Measurements from ENCODE around the gene TCP11.

Gene TCP11

GRCh38 chr6:35070111-35070510, 71.0 kb downstream of the TCP11 start:
- Histone ChIP-seq H3K4me3 (ENCODE audit: low read length, poor library complexity, severe bottlenecking) (no peak overlapping the region), H2AFZ (ENCODE audit: low read length) (no peak overlapping the region), H3K79me2 (ENCODE audit: insufficient read depth, low read length) (no peaks in the 10 kb centered on the region), H3K9me2 (replicated peaks; ENCODE audit: low read depth, low read length) (no peaks in the 10 kb centered on the region), H4K20me1 (ENCODE audit: insufficient read depth, low read length, poor library complexity, severe bottlenecking) (no peaks in the 10 kb centered on the region), H3K36me3 (ENCODE audit: insufficient read depth, low read length) (no peaks in the 10 kb centered on the region), H3F3A (ENCODE audit: low read depth) (no peaks in the 10 kb centered on the region), H3K9ac (ENCODE audit: low read depth, low read length, poor library complexity, severe bottlenecking) (no peak overlapping the region), H3K27me3 (ENCODE audit: insufficient read depth, low read length, poor library complexity, severe bottlenecking) (no peaks in the 10 kb centered on the region), H3K4me1 (ENCODE audit: insufficient read depth, low read length, poor library complexity, severe bottlenecking) (no peaks in the 10 kb centered on the region), H3K9me3 (ENCODE audit: insufficient read depth, low read depth, low read length) (no peaks in the 10 kb centered on the region), H3K4me2 (ENCODE audit: low read depth, low read length, poor library complexity, severe bottlenecking) (no peak overlapping the region)
- no peak for TF ChIP-seq CTCF (conservative IDR thresholded peaks at IDR 0.05; ENCODE audit: low read length)
- TF ChIP-seq EZH2phosphoT487 (IDR thresholded peaks at IDR 0.05; ENCODE audit: borderline replicate concordance), result no peak

- H3K9me2 ChIP-seq (replicated peaks; ENCODE audit: low read depth, low read length), result no peaks in the 10 kb centered on the region
- peaks cover 6% of the 10 kb centered on the region for H3K4me1 ChIP-seq (ENCODE audit: insufficient read depth, low read length, poor library complexity, severe bottlenecking)
- no peaks in the 10 kb centered on the region for H3K9me3 ChIP-seq (ENCODE audit: insufficient read depth, low read depth, low read length)
- no peak overlapping the region for H3K4me3 ChIP-seq (ENCODE audit: low read length, poor library complexity, severe bottlenecking)
- H3F3A ChIP-seq (ENCODE audit: low read depth), result no peaks in the 10 kb centered on the region
- H2AFZ ChIP-seq (ENCODE audit: low read length), result no peak overlapping the region
- H3K9ac ChIP-seq (ENCODE audit: low read depth, low read length, poor library complexity, severe bottlenecking), result no peak overlapping the region
- no peaks in the 10 kb centered on the region for H3K36me3 ChIP-seq (ENCODE audit: insufficient read depth, low read length)
- H3K27me3 ChIP-seq (ENCODE audit: insufficient read depth, low read length, poor library complexity, severe bottlenecking), result no peaks in the 10 kb centered on the region
- no peaks in the 10 kb centered on the region for H4K20me1 ChIP-seq (ENCODE audit: insufficient read depth, low read length, poor library complexity, severe bottlenecking)
- TF ChIP-seq CTCF (conservative IDR thresholded peaks at IDR 0.05; ENCODE audit: low read length) (no peak), EZH2phosphoT487 (IDR thresholded peaks at IDR 0.05; ENCODE audit: borderline replicate concordance) (no peak)
- no peak overlapping the region for H3K4me2 ChIP-seq (ENCODE audit: low read depth, low read length, poor library complexity, severe bottlenecking)
- no peaks in the 10 kb centered on the region for H3K79me2 ChIP-seq (ENCODE audit: insufficient read depth, low read length)
These were observed 71.9 kb downstream of the TCP11 start for GRCh38 chr6:35069262-35069661.

- Histone ChIP-seq H3K4me2 (ENCODE audit: low read depth, low read length, poor library complexity, severe bottlenecking) (no peak overlapping the region), H3K9me3 (ENCODE audit: insufficient read depth, low read depth, low read length) (no peaks in the 10 kb centered on the region), H3F3A (ENCODE audit: low read depth) (no peaks in the 10 kb centered on the region), H3K9ac (ENCODE audit: low read depth, low read length, poor library complexity, severe bottlenecking) (no peak overlapping the region), H2AFZ (ENCODE audit: low read length) (no peak overlapping the region), H3K27me3 (ENCODE audit: insufficient read depth, low read length, poor library complexity, severe bottlenecking) (no peaks in the 10 kb centered on the region), H3K36me3 (ENCODE audit: insufficient read depth, low read length) (no peaks in the 10 kb centered on the region), H3K4me1 (ENCODE audit: insufficient read depth, low read length, poor library complexity, severe bottlenecking) (peaks cover 13% of the 10 kb centered on the region), H3K79me2 (ENCODE audit: insufficient read depth, low read length) (no peaks in the 10 kb centered on the region), H3K4me3 (ENCODE audit: low read length, poor library complexity, severe bottlenecking) (no peak overlapping the region), H3K9me2 (replicated peaks; ENCODE audit: low read depth, low read length) (no peaks in the 10 kb centered on the region), H4K20me1 (ENCODE audit: insufficient read depth, low read length, poor library complexity, severe bottlenecking) (no peaks in the 10 kb centered on the region)
- no peak for TF ChIP-seq EZH2phosphoT487 (IDR thresholded peaks at IDR 0.05; ENCODE audit: borderline replicate concordance)
- TF ChIP-seq CTCF (conservative IDR thresholded peaks at IDR 0.05; ENCODE audit: low read length), result no peak
These were observed 72.5 kb downstream of the TCP11 start for GRCh38 chr6:35068644-35069043.
